Esophagus muscularis mucosa (tissue), 4 donors: ENCODE measurements around the gene TLK2. TPM values are rescaled to one million over a fixed set of nuclear protein-coding genes. Genes with fewer than 3 reads are reported as not detected.

Source experiments
- DNase-seq: peaks from one replicate; pipeline ENCODE4 v3.0.0-alpha.2; 2017; ENCODE audit errors: extremely low spot score
- H3K27ac ChIP-seq, 4 donors: fragments of 200-600 bp; sonication (generic); replicated peaks in 1 of 4; 1 replicate in 3 of 4; 2 replicates in 1 of 4; pipeline ENCODE4 v1.5.1; 2016 to 2019; ENCODE audit warnings: mild to moderate bottlenecking in 1 of 4
- H3K27me3 ChIP-seq, 4 donors: fragments of 200-600 bp; sonication (generic); one replicate each; pipeline versions ENCODE4 v1.5.1 to v1.6.0; 2016 to 2019
- H3K36me3 ChIP-seq, 4 donors: fragments of 200-600 bp; sonication (generic); one replicate each; pipeline ENCODE4 v1.5.1; 2016 to 2019
- H3K4me1 ChIP-seq, 4 donors: fragments of 200-600 bp; sonication (generic); one replicate each; pipeline ENCODE4 v1.5.1; 2016 to 2019
- H3K4me3 ChIP-seq, 4 donors: fragments of 200-600 bp; sonication (generic); 1 replicate in 2 of 4; 2 replicates in 2 of 4; pipeline ENCODE4 v1.5.1; 2016 to 2019; ENCODE audit warnings: mild to moderate bottlenecking in 4 of 4, moderate library complexity in 1 of 4
- H3K9me3 ChIP-seq, 4 donors: fragments of 200-600 bp; sonication (generic); 1 replicate in 3 of 4; 2 replicates in 1 of 4; pipeline ENCODE4 v1.5.1; 2016 to 2019
- CTCF ChIP-seq, 3 experiments: fragments of 200-600 bp in 2 of 3; fragments of 450-650 bp in 1 of 3; sonication (generic) in 2 of 3; IDR thresholded peaks; one replicate each; pipeline ENCODE4 v1.5.1; 2017 to 2019; ENCODE audit warnings: antibody characterized with exemption in 3 of 3, mild to moderate bottlenecking in 2 of 3, moderate library complexity in 1 of 3
- EP300 ChIP-seq: sonication (generic); formaldehyde crosslinking; IDR thresholded peaks from one replicate; pipeline ENCODE4 v1.6.1; 2017; ENCODE audit warnings: antibody characterized with exemption
- POLR2A ChIP-seq: fragments of 450-650 bp; IDR thresholded peaks from one replicate; pipeline ENCODE4 v1.6.1; 2017; ENCODE audit warnings: antibody characterized with exemption, moderate library complexity, mild to moderate bottlenecking, low read depth
- POLR2AphosphoS5 ChIP-seq, 2 donors: sonication (generic); formaldehyde crosslinking; IDR thresholded peaks; one replicate each; pipeline ENCODE4 v1.6.1; 2017; ENCODE audit warnings: antibody characterized with exemption in 2 of 2
- WGBS: methylation state at CpG from one replicate; pipeline ENCODE4 v1.1.5; 2018; 5-methylcytosine and 5-hydroxymethylcytosine counted together
- intact Hi-C: fragments of 100-400 bp; cut with DNase I; formaldehyde crosslinking; loops from one replicate; pipeline ENCODE4 v1.15.1; 2023
- total RNA-seq, 4 donors: library from RNA; depleted of rRNA; stranded (reverse); fragments of >200 nt; gene quantifications; one replicate each; pipeline versions ENCODE4 v1.1.0 to v1.2.1, GENCODE V29; 2016

Gene TLK2
- total RNA-seq, 4 donors from 2014 or later = 35.3 to 43.2 (median 38.3) TPM

- Histone ChIP-seq H3K9me3 (no peaks in the 10 kb centered on the region), H3K4me3 (no peak overlapping the region), H3K27ac (no peak overlapping the region), H3K4me1 (no peaks in the 10 kb centered on the region), H3K36me3 (no peaks in the 10 kb centered on the region), H3K27me3 (no peaks in the 10 kb centered on the region)
- intact Hi-C loops = no loop called here
- TF ChIP-seq CTCF (IDR thresholded peaks at IDR 0.05) (no peak), POLR2A (no peak), POLR2AphosphoS5 (IDR thresholded peaks at IDR 0.05) (no peak), EP300 (no peak)
- no peak for DNase-seq
- WGBS = 65% methylated on average over 9 of the region's 9 CpGs
Observed at GRCh38 chr17:62637809-62638208, 159.2 kb downstream of the TLK2 start.

- DNase-seq = no peak
- TF ChIP-seq CTCF (IDR thresholded peaks at IDR 0.05) = no peak
- TF ChIP-seq POLR2A = no peak
- no peak for TF ChIP-seq EP300
- TF ChIP-seq POLR2AphosphoS5 (IDR thresholded peaks at IDR 0.05) = no peak
- 85% methylated on average over 10 of the region's 10 CpGs for WGBS
- Histone ChIP-seq H3K36me3 (no peaks in the 10 kb centered on the region), H3K27ac (no peak overlapping the region), H3K4me1 (no peaks in the 10 kb centered on the region), H3K27me3 (no peaks in the 10 kb centered on the region), H3K4me3 (no peak overlapping the region), H3K9me3 (no peaks in the 10 kb centered on the region)
- intact Hi-C loops = no loop called here
Observed at GRCh38 chr17:62641153-62641552, 162.5 kb downstream of the TLK2 start.

- no peak overlapping the region for H3K4me3 ChIP-seq
- no peaks in the 10 kb centered on the region for H3K9me3 ChIP-seq
- no peaks in the 10 kb centered on the region for H3K4me1 ChIP-seq
- 71% methylated on average over 6 of the region's 6 CpGs for WGBS
- no peaks in the 10 kb centered on the region for H3K36me3 ChIP-seq
- TF ChIP-seq POLR2A (no peak), CTCF (IDR thresholded peaks at IDR 0.05) (no peak), POLR2AphosphoS5 (IDR thresholded peaks at IDR 0.05) (no peak), EP300 (no peak)
- DNase-seq = no peak
- H3K27me3 ChIP-seq = no peaks in the 10 kb centered on the region
- no peak overlapping the region for H3K27ac ChIP-seq
- intact Hi-C loops = no loop called here
Observed at GRCh38 chr17:62641951-62642350, 163.3 kb downstream of the TLK2 start.

GRCh38 chr17:62643496-62643895, 164.9 kb downstream of the TLK2 start:
- intact Hi-C loops = no loop called here
- Histone ChIP-seq H3K27me3 (no peaks in the 10 kb centered on the region), H3K36me3 (no peaks in the 10 kb centered on the region), H3K27ac (no peak overlapping the region), H3K9me3 (no peaks in the 10 kb centered on the region), H3K4me3 (no peak overlapping the region), H3K4me1 (peaks cover under 1 to 7% (median 3%) of the 10 kb centered on the region in 4 donors)
- TF ChIP-seq EP300 (no peak), POLR2A (no peak), CTCF (IDR thresholded peaks at IDR 0.05) (no peak), POLR2AphosphoS5 (IDR thresholded peaks at IDR 0.05) (no peak)
- no peak for DNase-seq
- WGBS = 84% methylated on average over 6 of the region's 6 CpGs

GRCh38 chr17:62644487-62645173, 166.0 kb downstream of the TLK2 start:
- intact Hi-C loops = no loop called here
- Histone ChIP-seq H3K36me3 (no peaks in the 10 kb centered on the region), H3K4me1 (peaks cover 9 to 14% (median 11%) of the 10 kb centered on the region in 4 donors), H3K27ac (no peak overlapping the region), H3K9me3 (no peaks in the 10 kb centered on the region), H3K4me3 (no peak overlapping the region), H3K27me3 (no peaks in the 10 kb centered on the region)
- DNase-seq = no peak
- no peak for TF ChIP-seq POLR2A
- no peak for TF ChIP-seq POLR2AphosphoS5 (IDR thresholded peaks at IDR 0.05)
- no peak for TF ChIP-seq EP300
- no peak for TF ChIP-seq CTCF (IDR thresholded peaks at IDR 0.05)
- 72% methylated on average over 17 of the region's 17 CpGs for WGBS
